H9 (cell line): Measurements from ENCODE around the gene WSB2. TPM values are rescaled to one million over a fixed set of nuclear protein-coding genes. Genes with fewer than 3 reads are reported as not detected.

Experiments
- DNase-seq: peaks from one replicate; pipeline ENCODE4 v3.0.0-alpha.2; 2017
- H2AFZ ChIP-seq: one replicate; pipeline ENCODE4 v1.6.1; 2013; ENCODE audit warnings: mild to moderate bottlenecking, low read length, control low read depth, moderate library complexity
- H2AK5ac ChIP-seq: 2 replicates; pipeline ENCODE4 v1.6.1; 2013; ENCODE audit warnings: low read length, control low read depth, mixed read lengths; ENCODE audit not compliant: insufficient read length
- H2BK120ac ChIP-seq: one replicate; pipeline ENCODE4 v1.6.1; 2013; ENCODE audit warnings: low read depth, mild to moderate bottlenecking, low read length, control low read depth, inconsistent platforms; ENCODE audit not compliant: poor library complexity, severe bottlenecking
- H2BK12ac ChIP-seq: 2 replicates; pipeline ENCODE4 v1.6.1; 2013; ENCODE audit warnings: low read length, control low read depth, mixed read lengths, low read depth; ENCODE audit not compliant: insufficient read length
- H2BK15ac ChIP-seq: 2 replicates; pipeline ENCODE4 v1.6.1; 2013; ENCODE audit warnings: low read depth, low read length, control low read depth
- H2BK20ac ChIP-seq: one replicate; pipeline ENCODE4 v1.6.1; 2013; ENCODE audit warnings: low read depth, mild to moderate bottlenecking, low read length, control low read depth, inconsistent platforms; ENCODE audit not compliant: poor library complexity, severe bottlenecking
- H2BK5ac ChIP-seq: 2 replicates; pipeline ENCODE4 v1.6.1; 2013; ENCODE audit warnings: low read length, control low read depth, mixed read lengths; ENCODE audit not compliant: insufficient read length
- H3K14ac ChIP-seq: 2 replicates; pipeline ENCODE4 v1.6.1; 2013; ENCODE audit warnings: low read length, control low read depth; ENCODE audit not compliant: insufficient read depth
- H3K18ac ChIP-seq: 2 replicates; pipeline ENCODE4 v1.6.1; 2013; ENCODE audit warnings: low read depth, mild to moderate bottlenecking, mixed read lengths, low read length, control low read depth; ENCODE audit not compliant: insufficient read length
- H3K23ac ChIP-seq: 2 replicates; pipeline ENCODE4 v1.6.1; 2013; ENCODE audit warnings: low read length, control low read depth, mixed read lengths, low read depth; ENCODE audit not compliant: insufficient read length
- H3K23me2 ChIP-seq: 2 replicates; pipeline ENCODE4 v1.6.1; 2013; ENCODE audit warnings: low read depth, mild to moderate bottlenecking, mixed read lengths, low read length, control low read depth; ENCODE audit not compliant: insufficient read length, poor library complexity, severe bottlenecking
- H3K27ac ChIP-seq: 2 replicates; pipeline ENCODE4 v1.5.1; 2013; ENCODE audit warnings: low read length, control low read depth, mixed read lengths, low read depth; ENCODE audit not compliant: insufficient read length
- H3K27me3 ChIP-seq: 2 replicates; pipeline ENCODE4 v1.6.1; 2013; ENCODE audit warnings: low read length, control low read depth, inconsistent platforms; ENCODE audit not compliant: insufficient read depth
- H3K4ac ChIP-seq: 2 replicates; pipeline ENCODE4 v1.6.1; 2013; ENCODE audit warnings: low read depth, mild to moderate bottlenecking, control low read depth, inconsistent platforms, low read length, moderate library complexity
- H3K4me1 ChIP-seq: 2 replicates; pipeline ENCODE4 v1.6.1; 2013; ENCODE audit warnings: low read length, control low read depth, inconsistent platforms; ENCODE audit not compliant: insufficient read depth
- H3K4me2 ChIP-seq: 2 replicates; pipeline ENCODE4 v1.6.1; 2013; ENCODE audit warnings: low read length, control low read depth, mixed read lengths; ENCODE audit not compliant: insufficient read length, insufficient read depth
- H3K56ac ChIP-seq: 2 replicates; pipeline ENCODE4 v1.6.1; 2013; ENCODE audit warnings: low read depth, mild to moderate bottlenecking, mixed read lengths, low read length, control low read depth; ENCODE audit not compliant: insufficient read length
- H3K79me1 ChIP-seq: 2 replicates; pipeline ENCODE4 v1.6.1; 2013; ENCODE audit warnings: low read depth, mild to moderate bottlenecking, moderate library complexity, low read length, control low read depth, inconsistent platforms; ENCODE audit not compliant: insufficient read depth, poor library complexity, severe bottlenecking
- H3K79me2 ChIP-seq: 2 replicates; pipeline ENCODE4 v1.6.1; 2013; ENCODE audit warnings: low read length, control low read depth, inconsistent platforms; ENCODE audit not compliant: insufficient read depth
- H3K9ac ChIP-seq: 2 replicates; pipeline ENCODE4 v1.6.1; 2013; ENCODE audit warnings: low read length, control low read depth, mixed read lengths; ENCODE audit not compliant: insufficient read length; ENCODE audit errors: extremely low read depth
- H3K9me3 ChIP-seq: one replicate; pipeline ENCODE4 v1.6.1; 2013; ENCODE audit warnings: low read depth, low read length, inconsistent platforms; ENCODE audit not compliant: control insufficient read depth
- H3T11ph ChIP-seq: one replicate; pipeline ENCODE4 v1.6.1; 2013; ENCODE audit warnings: mild to moderate bottlenecking, low read length, control low read depth, inconsistent platforms
- H4K20me1 ChIP-seq: one replicate; pipeline ENCODE4 v1.6.1; 2013; ENCODE audit not compliant: control insufficient read depth, insufficient read length, insufficient read depth
- H4K5ac ChIP-seq: 2 replicates; pipeline ENCODE4 v1.6.1; 2013; ENCODE audit warnings: low read depth, mild to moderate bottlenecking, mixed read lengths, low read length, control low read depth; ENCODE audit not compliant: insufficient read length
- H4K8ac ChIP-seq: replicated peaks from 2 replicates; pipeline ENCODE4 v1.6.1; 2013; ENCODE audit warnings: low read length, control low read depth, mixed read lengths, low read depth; ENCODE audit not compliant: insufficient read length
- H4K91ac ChIP-seq: 2 replicates; pipeline ENCODE4 v1.6.1; 2013; ENCODE audit warnings: low read depth, mild to moderate bottlenecking, moderate library complexity, mixed read lengths, low read length, control low read depth; ENCODE audit not compliant: insufficient read length
- H3K27ac Mint-ChIP-seq, 3 experiments: 2 replicates in 2 of 3; 3 replicates in 1 of 3; pipeline ENCODE4 v1.8.0; 2020 to 2021; ENCODE audit warnings: mixed read lengths in 3 of 3, mild to moderate bottlenecking in 1 of 3, moderate library complexity in 1 of 3
- H3K27me3 Mint-ChIP-seq: 2 replicates; pipeline ENCODE4 v1.8.0; 2021; ENCODE audit warnings: low read depth, mild to moderate bottlenecking, moderate library complexity, mixed read lengths
- H3K36me3 Mint-ChIP-seq, 3 experiments: 2 replicates in 2 of 3; 3 replicates in 1 of 3; pipeline ENCODE4 v1.8.0; 2020 to 2021; ENCODE audit warnings: low read depth in 3 of 3, mixed read lengths in 3 of 3; ENCODE audit not compliant: insufficient read depth in 1 of 3
- H3K4me1 Mint-ChIP-seq, 2 experiments: 2 replicates each; pipeline ENCODE4 v1.8.0; 2020; ENCODE audit warnings: mixed read lengths in 2 of 2
- H3K4me3 Mint-ChIP-seq, 2 experiments: 2 replicates in 1 of 2; 3 replicates in 1 of 2; pipeline ENCODE4 v1.8.0; 2020 to 2021; ENCODE audit warnings: mild to moderate bottlenecking in 2 of 2, mixed read lengths in 2 of 2, moderate library complexity in 1 of 2
- H3K9me3 Mint-ChIP-seq, 2 experiments: 2 replicates in 1 of 2; 3 replicates in 1 of 2; pipeline ENCODE4 v1.8.0; 2020; ENCODE audit warnings: mild to moderate bottlenecking in 2 of 2, mixed read lengths in 2 of 2, moderate library complexity in 1 of 2
- WGBS: extraction: QIAGEN DNeasy Blood & Tissue Kit; methylation state at CpG from one replicate; pipeline ENCODE4 v1.1.7; 2013; ENCODE audit warnings: missing lambda C conversion rate, low lambda C conversion rate, mixed read lengths; ENCODE audit not compliant: insufficient read length; ENCODE audit errors: extremely low coverage; 5-methylcytosine and 5-hydroxymethylcytosine counted together
- total RNA-seq: library from RNA; stranded (reverse); gene quantifications from 2 replicates; pipeline ENCODE4 v1.2.1, GENCODE V29; 2021
- TF ChIP-seq, protein P1 (sequence below): fragments of 200-600 bp; sonication (generic); conservative IDR thresholded peaks from 3 replicates; pipeline ENCODE4 v1.8.0; 2021; ENCODE audit warnings: antibody characterized with exemption, mild to moderate bottlenecking

WSB2 gene
- total RNA-seq, 1 experiment from 2014 or later: 58.6 TPM

DNA sequence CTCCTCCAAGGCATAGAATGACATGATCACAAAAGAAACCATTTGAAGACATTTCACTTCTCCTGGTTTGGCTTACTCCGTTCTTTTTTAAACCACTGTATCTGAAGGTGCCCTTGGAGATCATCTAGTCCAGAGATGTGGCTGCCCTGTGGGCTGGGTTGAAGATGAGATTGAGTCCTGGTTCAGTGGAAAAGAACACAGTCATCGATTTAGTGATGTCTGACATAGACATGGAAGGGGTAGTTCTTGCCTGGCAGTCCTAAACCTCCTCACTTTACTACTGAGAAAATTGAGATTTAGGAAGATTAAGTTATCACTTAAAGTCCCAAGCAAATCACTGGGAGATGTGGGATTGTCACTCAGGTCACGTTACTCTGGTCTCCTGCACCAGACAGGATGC is 40.1 kb upstream of the WSB2 start:
- Mint-ChIP-seq H3K27ac (0 out of 7 replicates have a peak overlapping the region, but pooled peaks of 1 of the 3 experiments have one; percentile 79), H3K27me3 (no peaks in the 10 kb centered on the region), H3K4me3 (no peak overlapping the region), H3K36me3 (peaks cover 11 to 35% (median 13%) of the 10 kb centered on the region in 3 experiments; a peak in 6 of 7 replicates), H3K4me1 (peaks cover 25 to 27% of the 10 kb centered on the region in 2 experiments), H3K9me3 (no peaks in the 10 kb centered on the region)
- Histone ChIP-seq H2BK12ac (no peak overlapping the region), H3K23me2 (peaks cover 9% of the 10 kb centered on the region), H3K56ac (no peak overlapping the region), H2BK5ac (no peak overlapping the region), H4K20me1 (no peaks in the 10 kb centered on the region), H4K5ac (no peak overlapping the region), H3K79me2 (peaks cover 10% of the 10 kb centered on the region; the same call in 1 of the 2 replicates), H3K23ac (no peak overlapping the region), H2BK120ac (no peak overlapping the region), H3K27ac (no peak overlapping the region), H4K8ac (no peak overlapping the region), H3K9ac (no peak overlapping the region), H3T11ph (no peak overlapping the region), H3K9me3 (no peaks in the 10 kb centered on the region), H3K14ac (no peak overlapping the region), H3K4me2 (no peak overlapping the region), H3K4me1 (peaks cover 7% of the 10 kb centered on the region; the same call in 1 of the 2 replicates), H2AFZ (no peak overlapping the region), H3K79me1 (peaks cover 6% of the 10 kb centered on the region), H3K18ac (no peak overlapping the region), H3K4ac (no peak overlapping the region), H2BK15ac (no peak overlapping the region), H2AK5ac (no peak overlapping the region), H4K91ac (no peak overlapping the region), H2BK20ac (no peak overlapping the region), H3K27me3 (no peaks in the 10 kb centered on the region)
- WGBS: no CpG with 5 or more reads among the region's 3 CpGs
- no peak for DNase-seq
- TF ChIP-seq, protein P1, sequence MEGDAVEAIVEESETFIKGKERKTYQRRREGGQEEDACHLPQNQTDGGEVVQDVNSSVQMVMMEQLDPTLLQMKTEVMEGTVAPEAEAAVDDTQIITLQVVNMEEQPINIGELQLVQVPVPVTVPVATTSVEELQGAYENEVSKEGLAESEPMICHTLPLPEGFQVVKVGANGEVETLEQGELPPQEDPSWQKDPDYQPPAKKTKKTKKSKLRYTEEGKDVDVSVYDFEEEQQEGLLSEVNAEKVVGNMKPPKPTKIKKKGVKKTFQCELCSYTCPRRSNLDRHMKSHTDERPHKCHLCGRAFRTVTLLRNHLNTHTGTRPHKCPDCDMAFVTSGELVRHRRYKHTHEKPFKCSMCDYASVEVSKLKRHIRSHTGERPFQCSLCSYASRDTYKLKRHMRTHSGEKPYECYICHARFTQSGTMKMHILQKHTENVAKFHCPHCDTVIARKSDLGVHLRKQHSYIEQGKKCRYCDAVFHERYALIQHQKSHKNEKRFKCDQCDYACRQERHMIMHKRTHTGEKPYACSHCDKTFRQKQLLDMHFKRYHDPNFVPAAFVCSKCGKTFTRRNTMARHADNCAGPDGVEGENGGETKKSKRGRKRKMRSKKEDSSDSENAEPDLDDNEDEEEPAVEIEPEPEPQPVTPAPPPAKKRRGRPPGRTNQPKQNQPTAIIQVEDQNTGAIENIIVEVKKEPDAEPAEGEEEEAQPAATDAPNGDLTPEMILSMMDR: no peak
